ENCODE data around the gene MT3. TPM values are rescaled to one million over a fixed set of nuclear protein-coding genes. Genes with fewer than 3 reads are reported as not detected.

MT3 gene
- total RNA-seq, 1 experiment from 2014 or later: not detected

GRCh38 chr16:56603589-56603988 is 14.3 kb downstream of the MT3 start:
- no peak overlapping the region for H3K4me3 Mint-ChIP-seq (ENCODE audit: unreplicated experiment)
- peak overlapping the region; percentile 63 for H3K27ac Mint-ChIP-seq (ENCODE audit: low read depth, unreplicated experiment)
- H3K9me3 Mint-ChIP-seq (ENCODE audit: unreplicated experiment): no peaks in the 10 kb centered on the region
- POLR2A ChIA-PET: interaction anchor here (0.6 to 15.3 kb wide), 8 partner anchors 9 to 99 kb away, joined by 3 to 1404 read pairs (median 6); partner anchors contain the start of genes BBS2, MT1E and MT1X
- H3K4me1 Mint-ChIP-seq (ENCODE audit: insufficient read depth, unreplicated experiment): peaks cover 40% of the 10 kb centered on the region
- CTCF ChIA-PET: interaction anchor here (0.6 to 7.2 kb wide), 21 partner anchors 9 to 1227 kb away, joined by 3 to 105 read pairs (median 6); partner anchors contain the start of genes MT1E and MT1X
- intact Hi-C loops (cut with micrococcal nuclease): no loop called here
- peak; percentile 59 for DNase-seq (ENCODE audit: unreplicated experiment)
- H3K36me3 Mint-ChIP-seq (ENCODE audit: insufficient read depth, unreplicated experiment): no peaks in the 10 kb centered on the region
- no TSS peak for BruUV-seq (replicated peaks)
- TF ChIP-seq CTCF (IDR thresholded peaks at IDR 0.05; ENCODE audit: unreplicated experiment): peak; percentile 39
- no peaks in the 10 kb centered on the region for H3K27me3 Mint-ChIP-seq (ENCODE audit: insufficient read depth, unreplicated experiment)

GRCh38 chr16:56604966-56605365 is 15.6 kb downstream of the MT3 start:
- intact Hi-C loops (cut with micrococcal nuclease): loop anchor here (5.0 kb wide), 1 partner anchor 37 kb away; no protein-coding TSS in a partner anchor
- no TSS peak for BruUV-seq (replicated peaks)
- Mint-ChIP-seq H3K4me1 (ENCODE audit: insufficient read depth, unreplicated experiment) (peaks cover 41% of the 10 kb centered on the region), H3K9me3 (ENCODE audit: unreplicated experiment) (no peaks in the 10 kb centered on the region), H3K27me3 (ENCODE audit: insufficient read depth, unreplicated experiment) (no peaks in the 10 kb centered on the region), H3K4me3 (ENCODE audit: unreplicated experiment) (no peak overlapping the region), H3K36me3 (ENCODE audit: insufficient read depth, unreplicated experiment) (peaks cover 7% of the 10 kb centered on the region), H3K27ac (ENCODE audit: low read depth, unreplicated experiment) (peak overlapping the region; percentile 99)
- POLR2A ChIA-PET: interaction anchor here (0.6 to 15.3 kb wide), 11 partner anchors 10 to 204 kb away, joined by 3 to 1404 read pairs (median 23); partner anchors contain the start of genes BBS2, MT1B, MT1E and MT1X
- no peak for DNase-seq (ENCODE audit: unreplicated experiment)
- TF ChIP-seq CTCF (IDR thresholded peaks at IDR 0.05; ENCODE audit: unreplicated experiment): no peak
- CTCF ChIA-PET: interaction anchor here (0.6 to 7.2 kb wide), 14 partner anchors 20 to 313 kb away, joined by 3 to 105 read pairs (median 6); partner anchors contain the start of genes MT1E and MT1X

- DNase-seq (ENCODE audit: unreplicated experiment): no peak
- H3K27me3 Mint-ChIP-seq (ENCODE audit: insufficient read depth, unreplicated experiment): no peaks in the 10 kb centered on the region
- peak overlapping the region; percentile 93 for H3K4me3 Mint-ChIP-seq (ENCODE audit: unreplicated experiment)
- intact Hi-C loops (cut with micrococcal nuclease): loop anchor here (5.0 kb wide), 1 partner anchor 37 kb away; no protein-coding TSS in a partner anchor
- peaks cover 41% of the 10 kb centered on the region for H3K4me1 Mint-ChIP-seq (ENCODE audit: insufficient read depth, unreplicated experiment)
- peak overlapping the region; percentile 99 for H3K27ac Mint-ChIP-seq (ENCODE audit: low read depth, unreplicated experiment)
- H3K36me3 Mint-ChIP-seq (ENCODE audit: insufficient read depth, unreplicated experiment): peaks cover 7% of the 10 kb centered on the region
- ChIA-PET CTCF (interaction anchor here (0.6 to 7.2 kb wide), 14 partner anchors 14 to 104 kb away, joined by 3 to 105 read pairs (median 6); partner anchors contain the start of genes MT1E and MT1X), POLR2A (interaction anchor here (0.6 to 15.3 kb wide), 14 partner anchors 9 to 154 kb away, joined by 3 to 1404 read pairs (median 10); partner anchors contain the start of genes BBS2, MT1B, MT1E and MT1X)
- no TSS peak for BruUV-seq (replicated peaks)
- H3K9me3 Mint-ChIP-seq (ENCODE audit: unreplicated experiment): no peaks in the 10 kb centered on the region
- no peak for TF ChIP-seq CTCF (IDR thresholded peaks at IDR 0.05; ENCODE audit: unreplicated experiment)
Observed at GRCh38 chr16:56605475-56605874, 16.1 kb downstream of the MT3 start.

GRCh38 chr16:56606071-56606475 is 16.7 kb downstream of the MT3 start:
- ChIA-PET POLR2A (interaction anchor here (0.6 to 15.3 kb wide), 31 partner anchors 9 to 580 kb away, joined by 3 to 1404 read pairs (median 7); partner anchors contain the start of genes BBS2, MT1B, MT1E and MT1F), CTCF (interaction anchor here (0.9 to 7.2 kb wide), 11 partner anchors 14 to 104 kb away, joined by 3 to 105 read pairs (median 9); partner anchors contain the start of gene MT1E)
- intact Hi-C loops (cut with micrococcal nuclease): loop anchor here (1.0 to 5.0 kb wide), 2 partner anchors 36 to 96 kb away; no protein-coding TSS in a partner anchor
- BruUV-seq (replicated peaks): no TSS peak
- Mint-ChIP-seq H3K27ac (ENCODE audit: low read depth, unreplicated experiment) (peak overlapping the region; percentile 99), H3K9me3 (ENCODE audit: unreplicated experiment) (no peaks in the 10 kb centered on the region), H3K36me3 (ENCODE audit: insufficient read depth, unreplicated experiment) (peaks cover 7% of the 10 kb centered on the region), H3K4me3 (ENCODE audit: unreplicated experiment) (peak overlapping the region; percentile 93), H3K27me3 (ENCODE audit: insufficient read depth, unreplicated experiment) (no peaks in the 10 kb centered on the region), H3K4me1 (ENCODE audit: insufficient read depth, unreplicated experiment) (peaks cover 44% of the 10 kb centered on the region)
- DNase-seq (ENCODE audit: unreplicated experiment): peak; percentile 90
- TF ChIP-seq CTCF (IDR thresholded peaks at IDR 0.05; ENCODE audit: unreplicated experiment): no peak
